Mesendoderm (in vitro differentiated cells): Measurements from ENCODE around the gene LSM12.
A peak's percentile ranks its signal among the peaks of the same experiment; 100 is the strongest.

Source experiments
- DNase-seq: peaks from one replicate; pipeline ENCODE4 v3.0.0; 2013
- H2AK5ac ChIP-seq: 2 replicates; pipeline ENCODE4 v1.6.1; 2013; ENCODE audit warnings: low read length, inconsistent platforms
- H2BK120ac ChIP-seq: 2 replicates; pipeline ENCODE4 v1.6.1; 2013; ENCODE audit warnings: low read depth, mild to moderate bottlenecking, low read length, moderate library complexity, mixed read lengths
- H2BK15ac ChIP-seq: replicated peaks from 2 replicates; pipeline ENCODE4 v1.6.1; 2013; ENCODE audit warnings: low read depth, mild to moderate bottlenecking, moderate library complexity
- H2BK5ac ChIP-seq: 2 replicates; pipeline ENCODE4 v1.6.1; 2013; ENCODE audit warnings: low read length, inconsistent platforms
- H3K18ac ChIP-seq: 2 replicates; pipeline ENCODE4 v1.6.1; 2013; ENCODE audit warnings: mild to moderate bottlenecking, low read length, mixed read lengths
- H3K23ac ChIP-seq: one replicate; pipeline ENCODE4 v1.6.1; 2013; ENCODE audit warnings: low read length
- H3K27ac ChIP-seq: 2 replicates; pipeline ENCODE4 v1.5.1; 2013; ENCODE audit warnings: low read depth, mild to moderate bottlenecking, inconsistent platforms, low read length, moderate library complexity
- H3K27me3 ChIP-seq: 2 replicates; pipeline ENCODE4 v1.6.1; 2013; ENCODE audit warnings: low read length, control low read depth, mild to moderate bottlenecking, inconsistent platforms; ENCODE audit not compliant: insufficient read depth, poor library complexity
- H3K36me3 ChIP-seq: 2 replicates; pipeline ENCODE4 v1.6.1; 2013; ENCODE audit warnings: low read length, inconsistent platforms; ENCODE audit not compliant: control insufficient read depth, insufficient read depth
- H3K4ac ChIP-seq: one replicate; pipeline ENCODE4 v1.6.1; 2013; ENCODE audit warnings: low read depth, mild to moderate bottlenecking, low read length, moderate library complexity
- H3K4me1 ChIP-seq: 2 replicates; pipeline ENCODE4 v1.6.1; 2013; ENCODE audit warnings: low read depth, low read length, inconsistent platforms; ENCODE audit not compliant: control insufficient read depth
- H3K4me2 ChIP-seq: 2 replicates; pipeline ENCODE4 v1.6.1; 2013; ENCODE audit warnings: low read length
- H3K4me3 ChIP-seq: 2 replicates; pipeline ENCODE4 v1.5.1; 2013; ENCODE audit warnings: mild to moderate bottlenecking, low read length
- H3K56ac ChIP-seq: one replicate; pipeline ENCODE4 v1.6.1; 2013; ENCODE audit warnings: low read length
- H3K79me1 ChIP-seq: 2 replicates; pipeline ENCODE4 v1.6.1; 2013; ENCODE audit warnings: low read length, inconsistent platforms
- H3K79me2 ChIP-seq: 2 replicates; pipeline ENCODE4 v1.6.1; 2013; ENCODE audit warnings: mild to moderate bottlenecking, low read length; ENCODE audit not compliant: control insufficient read depth, insufficient read depth
- H3K9ac ChIP-seq: 2 replicates; pipeline ENCODE4 v1.6.1; 2013; ENCODE audit warnings: low read length, inconsistent platforms
- H4K5ac ChIP-seq: one replicate; pipeline ENCODE4 v1.6.1; 2013; ENCODE audit warnings: low read length
- H4K8ac ChIP-seq: one replicate; pipeline ENCODE4 v1.6.1; 2013; ENCODE audit warnings: low read depth, mild to moderate bottlenecking, control low read depth, low read length, moderate library complexity
- WGBS: extraction: QIAGEN DNeasy Blood & Tissue Kit; methylation state at CpG from one replicate; pipeline ENCODE4 v1.1.7; 2013; ENCODE audit warnings: low lambda C conversion rate, missing lambda C conversion rate; ENCODE audit not compliant: insufficient coverage; ENCODE audit errors: extremely low coverage; 5-methylcytosine and 5-hydroxymethylcytosine counted together

LSM12 gene

DNA sequence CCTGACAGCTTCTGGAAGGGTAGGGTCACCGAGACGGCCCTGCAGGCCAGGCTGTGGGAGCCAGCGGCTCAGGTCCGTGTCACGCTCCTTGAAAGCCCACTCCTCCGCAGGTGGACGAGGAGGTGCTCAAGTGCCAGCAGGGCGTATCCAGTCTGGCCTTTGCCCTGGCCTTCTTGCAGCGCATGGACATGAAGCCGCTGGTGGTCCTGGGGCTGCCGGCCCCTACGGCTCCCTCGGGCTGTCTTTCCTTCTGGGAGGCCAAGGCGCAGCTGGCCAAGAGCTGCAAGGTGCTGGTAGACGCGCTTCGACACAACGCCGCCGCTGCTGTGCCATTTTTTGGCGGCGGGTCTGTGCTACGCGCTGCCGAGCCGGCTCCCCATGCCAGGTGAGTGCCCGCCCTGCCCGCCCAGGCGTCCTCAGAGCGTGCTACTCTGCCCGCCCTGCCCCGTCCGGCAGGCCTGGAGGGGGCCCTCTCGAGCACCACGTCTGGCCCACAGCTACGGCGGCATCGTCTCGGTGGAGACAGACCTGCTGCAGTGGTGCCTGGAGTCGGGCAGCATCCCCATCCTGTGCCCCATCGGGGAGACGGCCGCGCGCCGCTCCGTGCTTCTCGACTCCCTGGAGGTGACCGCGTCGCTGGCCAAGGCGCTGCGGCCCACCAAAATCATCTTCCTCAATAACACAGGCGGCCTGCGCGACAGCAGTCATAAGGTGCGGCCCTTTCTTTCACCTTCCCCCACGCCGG is 60.8 kb downstream of the LSM12 start:
- Histone ChIP-seq H3K9ac (peak overlapping the region; percentile 77), H4K5ac (no peak overlapping the region), H3K4me3 (peak overlapping the region; percentile 42), H3K27me3 (peaks cover 9% of the 10 kb centered on the region), H2BK5ac (no peak overlapping the region), H3K4me1 (peaks cover 2% of the 10 kb centered on the region), H3K79me2 (no peaks in the 10 kb centered on the region), H3K4ac (no peak overlapping the region), H3K56ac (peak overlapping the region; percentile 97), H3K23ac (no peak overlapping the region), H3K27ac (no peak overlapping the region), H2AK5ac (no peak overlapping the region), H3K18ac (no peak overlapping the region), H3K79me1 (no peaks in the 10 kb centered on the region), H3K36me3 (no peaks in the 10 kb centered on the region), H3K4me2 (peak overlapping the region; percentile 93), H4K8ac (no peak overlapping the region), H2BK15ac (no peak overlapping the region), H2BK120ac (no peak overlapping the region)
- no CpG with 5 or more reads among the region's 59 CpGs for WGBS
- peak; percentile 75 for DNase-seq

DNA sequence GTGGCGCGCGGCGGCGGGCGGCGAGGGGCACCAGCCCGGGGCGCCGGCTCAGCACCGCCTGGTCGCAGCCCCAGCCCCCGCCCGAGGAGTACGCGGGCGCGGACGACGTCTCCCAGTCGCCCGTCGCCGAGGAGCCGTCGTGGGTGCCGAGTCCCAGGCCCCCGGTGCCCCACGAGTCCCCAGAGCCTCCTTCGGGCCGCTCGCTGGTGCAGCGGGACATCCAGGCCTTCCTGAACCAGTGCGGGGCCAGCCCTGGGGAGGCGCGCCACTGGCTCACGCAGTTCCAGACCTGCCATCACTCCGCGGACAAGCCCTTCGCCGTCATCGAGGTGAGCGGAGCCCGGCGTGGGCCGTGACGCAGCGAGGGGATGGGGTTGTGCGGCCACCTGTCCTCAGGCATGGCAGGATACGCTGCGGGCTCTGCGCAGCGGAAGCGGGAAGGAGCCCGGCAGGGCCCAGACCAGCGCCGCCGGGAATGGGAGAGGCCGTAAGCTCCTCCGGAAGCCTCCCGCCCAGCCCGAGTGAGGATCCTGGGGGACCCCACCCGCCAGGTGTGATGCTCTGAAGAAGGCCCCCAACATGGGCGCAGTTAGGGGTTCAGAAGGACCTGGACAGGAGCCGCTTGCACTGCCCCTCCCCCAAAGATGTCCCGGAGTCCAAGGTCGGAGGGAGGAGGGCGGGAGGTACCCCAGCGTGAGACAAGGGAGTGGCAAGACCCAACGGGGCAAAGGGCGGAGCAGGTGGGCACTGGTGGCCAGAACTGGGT is 61.5 kb downstream of the LSM12 start:
- H3K36me3 ChIP-seq: no peaks in the 10 kb centered on the region
- H2AK5ac ChIP-seq: no peak overlapping the region
- H3K23ac ChIP-seq: no peak overlapping the region
- H3K4ac ChIP-seq: no peak overlapping the region
- peak overlapping the region; percentile 68 for H3K56ac ChIP-seq
- no peak overlapping the region for H3K4me3 ChIP-seq
- peak overlapping the region; percentile 14 for H3K4me2 ChIP-seq
- H2BK120ac ChIP-seq: no peak overlapping the region
- H2BK15ac ChIP-seq: no peak overlapping the region
- H2BK5ac ChIP-seq: no peak overlapping the region
- H3K27ac ChIP-seq: no peak overlapping the region
- no peaks in the 10 kb centered on the region for H3K79me1 ChIP-seq
- no CpG with 5 or more reads among the region's 71 CpGs for WGBS
- H4K5ac ChIP-seq: no peak overlapping the region
- peaks cover 2% of the 10 kb centered on the region for H3K4me1 ChIP-seq
- H3K18ac ChIP-seq: no peak overlapping the region
- H4K8ac ChIP-seq: no peak overlapping the region
- H3K27me3 ChIP-seq: peaks cover 9% of the 10 kb centered on the region
- H3K9ac ChIP-seq: peak overlapping the region; percentile 5
- H3K79me2 ChIP-seq: no peaks in the 10 kb centered on the region
- peak; percentile 36 for DNase-seq

DNA sequence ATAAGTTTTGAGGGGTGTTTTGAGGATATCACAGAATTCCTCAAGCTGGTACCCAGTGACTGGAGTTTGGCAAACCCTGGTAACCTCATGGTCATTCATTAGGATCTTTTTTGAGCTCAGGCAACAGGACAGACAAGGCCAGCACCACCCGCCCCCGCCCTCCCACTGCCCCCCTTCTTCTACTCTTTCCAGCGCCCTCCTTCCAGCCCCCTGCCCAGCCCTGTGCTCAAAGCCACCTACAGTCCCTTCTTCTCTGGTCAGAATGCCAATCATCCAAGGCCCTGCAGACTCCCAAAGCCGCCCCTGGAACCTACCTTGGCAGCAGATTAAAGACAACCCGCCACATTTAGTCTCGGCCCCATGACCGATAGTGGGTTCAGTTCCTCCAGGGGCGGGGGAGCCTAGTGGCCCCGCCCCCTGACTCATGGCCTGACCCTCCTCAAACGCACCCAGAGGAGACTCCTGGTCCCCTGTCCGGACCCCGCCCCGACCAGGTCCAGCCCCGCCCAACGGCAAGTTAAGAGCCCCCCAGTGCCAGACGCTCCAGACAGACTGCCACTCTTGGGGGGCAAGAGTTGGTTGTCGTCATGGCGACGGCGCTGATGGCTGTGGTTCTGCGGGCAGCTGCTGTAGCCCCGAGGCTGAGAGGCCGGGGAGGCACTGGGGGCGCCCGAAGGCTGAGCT is 62.3 kb downstream of the LSM12 start, which contains the start of gene NAGS:
NAGS (plus strand) TSS at position 546 of the 684 bp plus-strand sequence; CDS start at position 588, 42 bp downstream.
- Histone ChIP-seq H3K23ac (no peak within 1 kb of the TSS), H2AK5ac (no peak within 1 kb of the TSS), H3K36me3 (no peaks in the 10 kb centered on the region), H4K8ac (no peak within 1 kb of the TSS), H2BK15ac (no peak within 1 kb of the TSS), H3K4ac (no peak within 1 kb of the TSS), H3K56ac (peak within 1 kb of the TSS; percentile 97), H3K4me2 (peak within 1 kb of the TSS; percentile 39), H3K18ac (no peak within 1 kb of the TSS), H3K4me3 (no peak within 1 kb of the TSS), H3K9ac (peak within 1 kb of the TSS; percentile 31), H3K27me3 (peaks cover 9% of the 10 kb centered on the region), H3K79me1 (no peaks in the 10 kb centered on the region), H2BK120ac (no peak within 1 kb of the TSS), H2BK5ac (no peak within 1 kb of the TSS), H3K27ac (no peak within 1 kb of the TSS), H3K79me2 (no peaks in the 10 kb centered on the region), H3K4me1 (peaks cover 2% of the 10 kb centered on the region), H4K5ac (no peak within 1 kb of the TSS)
- DNase-seq: peak; percentile 37
- no CpG with 5 or more reads among the region's 25 CpGs for WGBS

DNA sequence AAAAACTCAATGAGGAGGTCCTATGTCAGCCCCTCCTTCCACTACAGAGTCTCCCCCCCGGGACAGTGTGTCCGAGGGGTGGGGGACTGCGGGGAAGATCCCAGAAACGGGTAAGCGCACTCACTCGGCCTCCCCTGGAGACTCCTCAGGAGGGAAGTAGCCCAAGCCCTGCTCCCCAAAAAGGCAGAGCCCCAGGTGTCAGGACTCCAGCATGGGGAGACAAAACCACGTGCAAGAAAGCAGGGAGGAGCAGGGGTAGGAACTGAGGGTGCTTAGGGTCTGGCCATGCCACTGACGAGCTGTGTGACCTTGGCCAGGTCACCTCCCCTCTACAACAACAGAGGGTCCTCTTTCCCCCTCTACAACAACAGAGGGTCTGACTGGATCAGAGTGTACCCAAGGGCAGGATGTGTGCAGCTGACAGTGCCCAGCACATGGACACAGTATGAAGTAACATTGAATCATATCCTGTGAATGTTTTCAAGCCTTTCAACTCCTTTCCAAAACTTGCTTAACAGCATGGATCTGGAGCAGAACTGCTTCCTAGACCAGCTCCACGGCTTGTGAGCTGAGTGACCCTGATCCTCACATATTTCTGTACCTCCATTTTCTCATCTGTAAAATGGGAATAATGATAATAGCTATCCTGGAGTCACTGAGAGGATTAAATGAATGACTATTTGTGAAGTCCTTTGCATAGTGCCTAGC is 64.2 kb downstream of the LSM12 start:
- H2BK15ac ChIP-seq: no peak overlapping the region
- WGBS: no CpG with 5 or more reads among the region's 9 CpGs
- H3K23ac ChIP-seq: no peak overlapping the region
- H2BK120ac ChIP-seq: no peak overlapping the region
- no peak overlapping the region for H3K4me3 ChIP-seq
- H3K18ac ChIP-seq: no peak overlapping the region
- no peaks in the 10 kb centered on the region for H3K79me2 ChIP-seq
- H2BK5ac ChIP-seq: no peak overlapping the region
- H4K5ac ChIP-seq: no peak overlapping the region
- no peak for DNase-seq
- no peak overlapping the region for H3K4ac ChIP-seq
- H3K79me1 ChIP-seq: no peaks in the 10 kb centered on the region
- H3K4me2 ChIP-seq: no peak overlapping the region
- no peak overlapping the region for H3K27ac ChIP-seq
- H3K4me1 ChIP-seq: no peaks in the 10 kb centered on the region
- H3K9ac ChIP-seq: no peak overlapping the region
- H3K27me3 ChIP-seq: peaks cover 9% of the 10 kb centered on the region
- no peak overlapping the region for H2AK5ac ChIP-seq
- H3K36me3 ChIP-seq: no peaks in the 10 kb centered on the region
- no peak overlapping the region for H4K8ac ChIP-seq
- H3K56ac ChIP-seq: no peak overlapping the region

- Histone ChIP-seq H3K4me3 (no peak overlapping the region), H3K4me2 (no peak overlapping the region), H3K23ac (no peak overlapping the region), H3K79me2 (no peaks in the 10 kb centered on the region), H4K5ac (no peak overlapping the region), H2BK120ac (no peak overlapping the region), H3K27ac (no peak overlapping the region), H3K4me1 (no peaks in the 10 kb centered on the region), H3K18ac (no peak overlapping the region), H4K8ac (no peak overlapping the region), H2AK5ac (no peak overlapping the region), H3K79me1 (no peaks in the 10 kb centered on the region), H3K9ac (no peak overlapping the region), H3K27me3 (peaks cover 9% of the 10 kb centered on the region), H3K36me3 (no peaks in the 10 kb centered on the region), H3K56ac (no peak overlapping the region), H3K4ac (no peak overlapping the region), H2BK5ac (no peak overlapping the region), H2BK15ac (no peak overlapping the region)
- WGBS: no CpG with 5 or more reads among the region's 2 CpGs
- DNase-seq: no peak
Observed at GRCh38 chr17:44001461-44001920, 65.0 kb downstream of the LSM12 start.
